CD14-positive monocyte (primary cell): ENCODE results near the gene NIPAL4. TPM values are rescaled to one million over a fixed set of nuclear protein-coding genes. Genes with fewer than 3 reads are reported as not detected.

Experiments used
- DNase-seq, 3 donors: peaks; one replicate each; pipeline ENCODE4 v3.0.0-alpha.2; 2011 to 2022
- H2AFZ ChIP-seq: 2 replicates; pipeline ENCODE4 v1.6.0; 2012; ENCODE audit warnings: mild to moderate bottlenecking, low read depth, low read length, inconsistent platforms; ENCODE audit not compliant: insufficient read depth, poor library complexity, severe bottlenecking
- H3K27ac ChIP-seq, 2 donors: 1 replicate in 1 of 2; 2 replicates in 1 of 2; pipeline ENCODE4 v1.5.1; 2012 to 2013; ENCODE audit warnings: low read length in 2 of 2, control low read depth in 1 of 2, inconsistent platforms in 1 of 2, low read depth in 1 of 2, mild to moderate bottlenecking in 1 of 2
- H3K27me3 ChIP-seq, 2 donors: one replicate each; pipeline versions ENCODE4 v1.6.0 to v1.6.1; 2011 to 2013; ENCODE audit warnings: low read length in 2 of 2; ENCODE audit not compliant: control insufficient read depth in 2 of 2, insufficient read depth in 2 of 2
- H3K36me3 ChIP-seq, 2 donors: replicated peaks in 1 of 2; 1 replicate in 1 of 2; 2 replicates in 1 of 2; pipeline versions ENCODE4 v1.5.1 to v1.6.1; 2012 to 2013; ENCODE audit warnings: low read length in 2 of 2, control low read depth in 1 of 2, inconsistent platforms in 1 of 2, mild to moderate bottlenecking in 1 of 2; ENCODE audit not compliant: insufficient read depth in 2 of 2, control insufficient read depth in 1 of 2
- H3K4me1 ChIP-seq, 2 donors: 1 replicate in 1 of 2; 2 replicates in 1 of 2; pipeline versions ENCODE4 v1.5.1 to v1.6.1; 2012 to 2013; ENCODE audit warnings: low read length in 2 of 2, control low read depth in 1 of 2, inconsistent platforms in 1 of 2, mild to moderate bottlenecking in 1 of 2, moderate library complexity in 1 of 2; ENCODE audit not compliant: insufficient read depth in 2 of 2, control insufficient read depth in 1 of 2
- H3K4me2 ChIP-seq: replicated peaks from 2 replicates; pipeline ENCODE3; 2012; ENCODE audit warnings: low read length, moderate library complexity, mild to moderate bottlenecking; ENCODE audit not compliant: poor library complexity, severe bottlenecking; ENCODE audit errors: extremely low read depth
- H3K4me3 ChIP-seq, 3 experiments: fragments of 200-600 bp in 1 of 3; sonication (generic) in 1 of 3; replicated peaks in 1 of 3; 1 replicate in 2 of 3; 2 replicates in 1 of 3; pipeline ENCODE4 v1.5.1; 2011 to 2013; ENCODE audit warnings: low read length in 3 of 3, mild to moderate bottlenecking in 3 of 3, control low read depth in 2 of 3, low read depth in 2 of 3, inconsistent platforms in 1 of 3, moderate library complexity in 1 of 3
- H3K79me2 ChIP-seq: 2 replicates; pipeline ENCODE4 v1.6.0; 2012; ENCODE audit warnings: mild to moderate bottlenecking, control low read depth, inconsistent platforms, low read length, moderate library complexity; ENCODE audit not compliant: insufficient read depth
- H3K9ac ChIP-seq: 2 replicates; pipeline ENCODE4 v1.6.0; 2017; ENCODE audit warnings: low read length, mild to moderate bottlenecking; ENCODE audit not compliant: insufficient read depth, poor library complexity, severe bottlenecking
- H3K9me3 ChIP-seq, 2 donors: replicated peaks in 1 of 2; 1 replicate in 1 of 2; 2 replicates in 1 of 2; pipeline versions ENCODE4 v1.5.1 to v1.6.1; 2012 to 2013; ENCODE audit warnings: low read length in 2 of 2, control low read depth in 1 of 2; ENCODE audit not compliant: control insufficient read depth in 1 of 2, insufficient read depth in 1 of 2
- H4K20me1 ChIP-seq: 2 replicates; pipeline ENCODE4 v1.6.0; 2012; ENCODE audit warnings: mild to moderate bottlenecking, low read length, control low read depth, moderate library complexity; ENCODE audit not compliant: insufficient read depth
- H3K27ac Mint-ChIP-seq, 7 donors: one replicate each; pipeline ENCODE4 v1.8.0; 2020; ENCODE audit warnings: mild to moderate bottlenecking in 7 of 7, mixed read lengths in 7 of 7, moderate library complexity in 6 of 7, inconsistent platforms in 2 of 7
- H3K27me3 Mint-ChIP-seq, 3 donors: one replicate each; pipeline ENCODE4 v1.8.0; 2021 to 2022; ENCODE audit warnings: low read depth in 3 of 3, mild to moderate bottlenecking in 3 of 3, mixed read lengths in 3 of 3, moderate library complexity in 3 of 3, inconsistent platforms in 1 of 3
- H3K36me3 Mint-ChIP-seq, 2 donors: one replicate each; pipeline ENCODE4 v1.8.0; 2020; ENCODE audit warnings: mixed read lengths in 2 of 2, inconsistent platforms in 1 of 2, mild to moderate bottlenecking in 1 of 2
- H3K4me1 Mint-ChIP-seq: one replicate; pipeline ENCODE4 v1.8.0; 2020; ENCODE audit warnings: mild to moderate bottlenecking, mixed read lengths
- H3K4me3 Mint-ChIP-seq, 2 donors: one replicate each; pipeline ENCODE4 v1.8.0; 2020; ENCODE audit warnings: mild to moderate bottlenecking in 2 of 2, mixed read lengths in 2 of 2, moderate library complexity in 1 of 2
- H3K9me3 Mint-ChIP-seq, 7 donors: one replicate each; pipeline ENCODE4 v1.8.0; 2020 to 2022; ENCODE audit warnings: mixed read lengths in 7 of 7, mild to moderate bottlenecking in 6 of 7, moderate library complexity in 6 of 7, inconsistent platforms in 2 of 7
- WGBS: methylation state at CpG from one replicate; pipeline ENCODE4 v1.1.5; 2013; ENCODE audit warnings: missing lambda C conversion rate; ENCODE audit not compliant: insufficient coverage; 5-methylcytosine and 5-hydroxymethylcytosine counted together
- intact Hi-C, 2 donors: fragments of 100-400 bp; cut with micrococcal nuclease; formaldehyde crosslinking; loops; one replicate each; pipeline versions ENCODE4 v1.15.0 to v1.15.1; 2023
- polyA plus RNA-seq, 3 donors: library from polyadenylated mRNA; depleted of rRNA in 1 of 3; unstranded in 2 of 3; stranded (reverse) in 1 of 3; fragments of 300-500 nt in 2 of 3; fragments of >200 nt in 1 of 3; fragmentation: Illumina TruSeq in 2 of 3; gene quantifications; 1 replicate in 2 of 3; 2 replicates in 1 of 3; pipeline ENCODE4 v1.2.3, GENCODE V29; 2012 to 2021
- TF ChIP-seq, protein P1 (sequence below): fragments of 200-600 bp; IDR thresholded peaks from one replicate; pipeline ENCODE4 v1.8.0; 2022; ENCODE audit warnings: antibody characterized with exemption, mild to moderate bottlenecking

Gene NIPAL4
- polyA plus RNA-seq, 3 donors, result 0.04 to 2.3 TPM; not detected in 1

- Histone ChIP-seq H3K4me3 (no peak overlapping the region), H2AFZ (no peak overlapping the region), H3K36me3 (peaks cover 24 to 77% of the 10 kb centered on the region in 2 donors), H4K20me1 (no peaks in the 10 kb centered on the region), H3K4me1 (peaks cover 37 to 38% of the 10 kb centered on the region in 2 donors), H3K79me2 (no peaks in the 10 kb centered on the region), H3K9ac (no peak overlapping the region), H3K4me2 (no peak overlapping the region), H3K27ac (no peak overlapping the region), H3K27me3 (no peaks in the 10 kb centered on the region), H3K9me3 (no peaks in the 10 kb centered on the region)
- WGBS, result 87% methylated on average over 6 of the region's 8 CpGs
- peaks cover 0 to 3% (median 0%) of the 10 kb centered on the region in 7 donors for H3K9me3 Mint-ChIP-seq
- H3K4me1 Mint-ChIP-seq, result peaks cover 24% of the 10 kb centered on the region
- H3K27me3 Mint-ChIP-seq, result peaks cover 0 to 6% (median 2%) of the 10 kb centered on the region in 3 donors
- H3K27ac Mint-ChIP-seq, result no peak overlapping the region
- no peak overlapping the region for H3K4me3 Mint-ChIP-seq
- H3K36me3 Mint-ChIP-seq, result peaks cover 81 to 88% of the 10 kb centered on the region in 2 donors
- intact Hi-C loops, result no loop called here
- TF ChIP-seq, protein P1, sequence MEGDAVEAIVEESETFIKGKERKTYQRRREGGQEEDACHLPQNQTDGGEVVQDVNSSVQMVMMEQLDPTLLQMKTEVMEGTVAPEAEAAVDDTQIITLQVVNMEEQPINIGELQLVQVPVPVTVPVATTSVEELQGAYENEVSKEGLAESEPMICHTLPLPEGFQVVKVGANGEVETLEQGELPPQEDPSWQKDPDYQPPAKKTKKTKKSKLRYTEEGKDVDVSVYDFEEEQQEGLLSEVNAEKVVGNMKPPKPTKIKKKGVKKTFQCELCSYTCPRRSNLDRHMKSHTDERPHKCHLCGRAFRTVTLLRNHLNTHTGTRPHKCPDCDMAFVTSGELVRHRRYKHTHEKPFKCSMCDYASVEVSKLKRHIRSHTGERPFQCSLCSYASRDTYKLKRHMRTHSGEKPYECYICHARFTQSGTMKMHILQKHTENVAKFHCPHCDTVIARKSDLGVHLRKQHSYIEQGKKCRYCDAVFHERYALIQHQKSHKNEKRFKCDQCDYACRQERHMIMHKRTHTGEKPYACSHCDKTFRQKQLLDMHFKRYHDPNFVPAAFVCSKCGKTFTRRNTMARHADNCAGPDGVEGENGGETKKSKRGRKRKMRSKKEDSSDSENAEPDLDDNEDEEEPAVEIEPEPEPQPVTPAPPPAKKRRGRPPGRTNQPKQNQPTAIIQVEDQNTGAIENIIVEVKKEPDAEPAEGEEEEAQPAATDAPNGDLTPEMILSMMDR, result no peak
- DNase-seq, result no peak
Observed at GRCh38 chr5:157504053-157504452, 44.0 kb downstream of the NIPAL4 start.

- Mint-ChIP-seq H3K36me3 (peaks cover 78 to 84% of the 10 kb centered on the region in 2 donors), H3K27me3 (peaks cover 0 to 6% (median 2%) of the 10 kb centered on the region in 3 donors), H3K4me3 (no peak overlapping the region), H3K9me3 (peaks cover 0 to 2% (median 0%) of the 10 kb centered on the region in 7 donors), H3K4me1 (peaks cover 24% of the 10 kb centered on the region), H3K27ac (no peak overlapping the region)
- H4K20me1 ChIP-seq, result no peaks in the 10 kb centered on the region
- no peak for DNase-seq
- peaks cover 26 to 75% of the 10 kb centered on the region in 2 donors for H3K36me3 ChIP-seq
- no peak overlapping the region for H3K9ac ChIP-seq
- H2AFZ ChIP-seq, result no peak overlapping the region
- H3K79me2 ChIP-seq, result no peaks in the 10 kb centered on the region
- H3K9me3 ChIP-seq, result no peaks in the 10 kb centered on the region
- peaks cover 29 to 37% of the 10 kb centered on the region in 2 donors for H3K4me1 ChIP-seq
- TF ChIP-seq, protein P1, result no peak
- no peak overlapping the region for H3K4me2 ChIP-seq
- no peak overlapping the region for H3K4me3 ChIP-seq
- WGBS, result 100% methylated on average over 6 of the region's 6 CpGs
- no peak overlapping the region for H3K27ac ChIP-seq
- intact Hi-C loops, result no loop called here
- no peaks in the 10 kb centered on the region for H3K27me3 ChIP-seq
Observed at GRCh38 chr5:157505496-157505895, 45.5 kb downstream of the NIPAL4 start.
